ENCODE data around the gene ZMPSTE24.

Gene ZMPSTE24

DNA sequence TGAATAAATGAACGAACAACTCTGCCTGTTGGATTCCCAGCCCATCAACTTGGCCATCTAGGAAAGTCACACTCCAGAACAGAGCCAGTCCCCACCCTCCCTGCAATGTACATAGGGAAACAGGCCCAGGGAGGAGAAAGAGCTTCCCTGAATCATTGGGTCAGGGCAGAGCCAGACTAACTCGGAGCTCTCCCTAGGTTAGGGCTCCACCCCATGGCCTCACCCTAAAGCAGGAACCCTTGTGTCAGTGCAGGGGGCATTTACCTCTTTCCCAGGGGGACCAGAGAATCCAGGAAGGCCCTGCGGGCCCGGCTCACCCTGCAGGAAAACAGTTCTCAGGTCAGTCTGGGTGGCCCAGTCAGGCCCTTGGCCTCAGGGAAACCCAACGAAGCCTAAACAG lies 47.4 kb downstream of the ZMPSTE24 start:
- DNase-seq (ENCODE audit: low spot score) = no peak

DNA sequence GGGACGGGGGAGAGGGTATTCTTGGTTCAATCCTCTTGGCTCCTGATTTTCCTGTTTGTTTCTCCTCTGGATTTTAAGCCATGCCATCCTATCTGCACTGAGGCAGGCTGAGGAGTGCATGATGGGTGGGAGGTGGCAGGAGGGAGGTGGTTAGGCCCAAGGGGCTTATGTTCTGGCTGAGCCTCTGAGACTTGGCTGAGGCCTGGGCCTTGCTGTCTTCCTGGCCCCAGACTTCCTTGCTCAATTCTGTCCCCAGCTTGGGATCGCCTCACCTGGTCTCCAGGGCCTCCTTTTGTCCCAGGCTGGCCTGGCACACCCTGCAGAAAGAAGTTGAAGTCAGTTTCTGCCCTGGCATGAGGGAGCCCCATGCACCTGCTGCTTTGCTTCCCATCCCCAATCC lies 47.8 kb downstream of the ZMPSTE24 start:
- DNase-seq (ENCODE audit: low spot score) = no peak

DNA sequence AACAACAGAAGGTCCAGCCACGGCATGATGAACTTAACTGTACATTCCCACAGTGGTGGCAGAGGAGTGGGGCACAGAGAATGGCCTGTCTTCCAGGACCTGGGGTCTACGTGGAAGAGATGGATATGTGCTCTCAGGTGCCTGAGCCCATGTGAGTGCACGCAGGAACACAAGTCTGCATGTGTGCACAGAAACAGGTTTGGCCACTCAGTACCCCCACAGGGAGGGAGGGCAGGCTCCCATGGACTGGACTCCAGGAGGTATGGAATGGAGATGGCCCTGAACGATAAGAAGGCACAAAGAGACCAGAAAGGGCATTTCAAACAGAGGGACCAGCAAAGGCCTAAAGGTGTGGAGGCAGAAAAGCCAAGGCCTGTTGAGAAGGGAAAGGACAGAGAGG lies 48.3 kb downstream of the ZMPSTE24 start:
- DNase-seq (ENCODE audit: low spot score) = no peak

DNA sequence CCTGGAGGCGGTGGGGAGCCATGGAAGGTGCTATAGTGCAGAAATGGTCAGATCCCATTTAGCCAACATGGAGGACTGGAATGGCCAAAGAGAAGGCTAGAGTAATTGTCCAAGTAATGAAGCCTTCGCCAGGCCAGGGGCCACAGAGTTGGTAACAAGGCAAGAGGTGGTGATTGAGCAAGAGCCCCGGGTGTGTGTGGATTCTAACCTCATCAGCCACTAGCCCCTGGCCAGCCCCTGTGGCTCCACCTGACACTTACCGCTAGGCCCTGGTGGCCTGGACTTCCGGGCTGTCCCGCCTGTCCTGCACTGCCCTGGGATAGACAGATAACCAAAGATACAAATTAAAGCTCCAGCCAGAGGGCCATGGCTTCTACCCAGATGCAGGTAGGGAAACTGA lies 49.1 kb downstream of the ZMPSTE24 start:
- DNase-seq (ENCODE audit: low spot score) = no peak

DNA sequence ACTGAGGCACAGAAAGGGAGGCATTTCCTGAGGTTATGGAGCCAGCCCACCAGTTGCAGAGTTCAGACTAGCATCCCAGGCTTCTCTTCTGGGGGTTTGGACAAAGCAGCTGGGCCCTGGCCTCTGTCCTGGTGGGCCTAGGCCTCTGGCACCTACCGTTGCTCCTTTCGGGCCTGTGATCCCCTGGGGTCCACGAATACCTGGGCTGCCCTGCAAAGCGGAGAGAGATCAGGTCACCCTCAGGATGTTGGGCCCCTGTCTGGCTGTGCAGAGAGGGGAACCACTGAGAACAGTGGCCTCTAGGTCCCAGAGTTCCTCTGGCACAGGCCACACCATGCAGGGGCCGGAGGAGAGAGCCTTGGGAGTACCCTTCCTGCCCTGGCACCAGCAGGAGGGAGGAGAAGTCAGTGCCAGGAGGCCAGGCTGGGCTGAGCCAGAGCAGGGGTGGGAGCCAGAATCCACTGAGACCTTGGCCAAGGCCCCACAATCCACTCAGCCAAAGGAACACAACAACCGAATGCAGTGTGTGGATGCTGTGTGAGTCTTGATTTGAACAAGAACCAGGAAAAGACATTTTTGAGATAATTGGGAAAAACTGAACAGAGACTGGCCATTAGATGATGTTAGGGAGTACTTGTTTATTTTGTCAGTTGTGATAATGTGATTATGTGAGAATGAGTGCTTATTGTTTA lies 50.1 kb downstream of the ZMPSTE24 start:
- DNase-seq (ENCODE audit: low spot score) = no peak

DNA sequence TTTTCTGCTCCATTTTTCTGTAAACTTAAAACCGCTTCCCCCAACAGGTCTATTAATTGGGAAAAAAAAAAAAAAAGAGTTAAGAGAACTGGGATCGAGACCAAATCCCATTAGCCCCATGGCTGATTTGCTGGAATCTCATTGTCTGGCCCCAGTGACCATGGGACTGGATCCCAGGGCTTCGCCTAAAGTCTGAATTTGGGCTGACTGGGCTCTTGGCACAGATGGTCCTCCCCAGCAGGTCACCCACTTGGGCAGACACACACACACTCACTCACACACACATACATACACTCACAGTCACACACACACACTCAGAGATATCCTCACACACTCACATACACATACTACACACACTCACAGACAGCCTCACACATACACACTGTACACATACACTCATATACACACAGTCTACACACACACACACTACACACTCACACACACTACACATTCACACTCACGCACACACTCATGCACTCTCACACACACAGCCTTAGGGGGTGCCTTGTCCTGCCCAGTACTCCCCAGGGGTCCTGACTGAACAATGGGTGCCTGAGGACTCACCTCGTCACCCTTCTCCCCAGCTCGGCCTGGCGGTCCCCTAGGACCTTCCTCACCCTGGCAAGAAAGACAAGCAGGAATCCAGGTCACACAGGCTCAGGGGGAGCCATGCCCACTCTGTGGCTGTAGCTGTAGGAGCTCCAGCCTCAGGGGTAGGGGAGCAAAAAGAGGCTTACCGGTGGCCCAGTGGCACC lies 51.5 kb downstream of the ZMPSTE24 start:
- no peak for DNase-seq (ENCODE audit: low spot score)

DNA sequence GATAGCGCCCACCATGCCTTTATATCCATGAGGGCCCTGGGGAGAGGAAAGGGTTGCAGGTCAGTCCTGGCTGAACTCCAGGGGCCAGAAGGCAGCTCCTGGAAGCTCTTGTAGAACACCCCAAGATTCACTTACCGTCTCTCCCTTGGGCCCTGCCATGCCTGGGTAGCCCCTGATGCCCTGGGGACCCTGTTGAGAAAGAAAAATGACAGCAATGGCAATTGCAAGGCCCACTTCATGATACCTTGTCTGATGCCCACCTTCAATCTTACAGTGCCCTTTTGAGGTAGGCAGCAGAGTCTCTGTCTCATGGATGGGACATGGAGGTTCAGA lies 52.1 kb downstream of the ZMPSTE24 start:
- no peak for DNase-seq (ENCODE audit: low spot score)

DNA sequence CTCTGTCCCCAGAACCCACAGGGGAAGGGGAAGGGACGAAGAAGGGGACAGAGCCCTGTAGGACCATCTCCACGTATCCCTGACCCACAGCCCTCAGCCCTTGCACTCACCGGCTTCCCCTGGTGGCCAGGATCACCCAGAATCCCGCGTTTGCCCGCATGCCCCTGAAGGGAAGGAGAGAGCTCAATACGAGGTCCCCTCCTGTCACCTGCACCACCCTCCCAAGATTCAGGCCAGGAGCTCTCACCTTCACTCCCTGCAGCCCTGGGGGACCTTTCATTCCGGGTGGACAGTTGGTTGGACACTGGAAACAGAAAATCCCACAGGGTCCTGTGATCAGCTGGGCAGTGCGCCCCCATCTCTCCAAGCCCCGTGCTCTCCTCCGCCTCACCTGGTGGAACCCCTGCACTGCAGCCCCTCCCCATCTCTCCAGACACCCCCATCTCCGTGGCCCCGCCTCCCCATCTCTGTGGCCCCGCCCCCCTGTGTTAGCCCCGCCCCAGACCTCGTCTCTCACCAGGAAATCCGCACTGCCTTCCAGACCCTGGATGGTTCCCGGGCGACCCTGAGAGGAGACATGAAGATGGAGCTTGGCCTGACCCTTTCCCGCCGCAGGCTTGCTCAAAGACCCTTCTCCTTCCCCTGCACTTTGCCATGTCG lies 53.1 kb downstream of the ZMPSTE24 start:
- DNase-seq (ENCODE audit: low spot score) = no peak

DNA sequence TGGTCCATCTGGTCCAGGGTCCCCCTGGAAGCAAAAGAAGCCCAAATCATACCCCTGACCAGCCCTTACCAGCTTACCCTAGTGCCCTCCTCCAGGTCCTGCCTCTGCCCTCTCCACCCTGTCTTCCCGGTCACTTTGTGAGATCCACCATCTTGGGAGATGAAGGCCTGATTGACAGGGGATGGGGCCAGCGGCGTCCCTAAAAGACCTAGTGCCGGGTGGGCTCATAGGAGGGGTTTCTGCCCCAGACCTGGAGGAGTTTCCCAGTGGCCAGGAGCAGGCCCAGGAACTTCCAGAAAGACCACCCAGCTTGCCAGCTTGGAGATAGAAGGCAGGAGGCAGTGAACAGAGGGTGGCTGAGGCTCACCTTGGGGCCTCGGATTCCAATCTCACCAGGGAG lies 53.7 kb downstream of the ZMPSTE24 start:
- no peak for DNase-seq (ENCODE audit: low spot score)

DNA sequence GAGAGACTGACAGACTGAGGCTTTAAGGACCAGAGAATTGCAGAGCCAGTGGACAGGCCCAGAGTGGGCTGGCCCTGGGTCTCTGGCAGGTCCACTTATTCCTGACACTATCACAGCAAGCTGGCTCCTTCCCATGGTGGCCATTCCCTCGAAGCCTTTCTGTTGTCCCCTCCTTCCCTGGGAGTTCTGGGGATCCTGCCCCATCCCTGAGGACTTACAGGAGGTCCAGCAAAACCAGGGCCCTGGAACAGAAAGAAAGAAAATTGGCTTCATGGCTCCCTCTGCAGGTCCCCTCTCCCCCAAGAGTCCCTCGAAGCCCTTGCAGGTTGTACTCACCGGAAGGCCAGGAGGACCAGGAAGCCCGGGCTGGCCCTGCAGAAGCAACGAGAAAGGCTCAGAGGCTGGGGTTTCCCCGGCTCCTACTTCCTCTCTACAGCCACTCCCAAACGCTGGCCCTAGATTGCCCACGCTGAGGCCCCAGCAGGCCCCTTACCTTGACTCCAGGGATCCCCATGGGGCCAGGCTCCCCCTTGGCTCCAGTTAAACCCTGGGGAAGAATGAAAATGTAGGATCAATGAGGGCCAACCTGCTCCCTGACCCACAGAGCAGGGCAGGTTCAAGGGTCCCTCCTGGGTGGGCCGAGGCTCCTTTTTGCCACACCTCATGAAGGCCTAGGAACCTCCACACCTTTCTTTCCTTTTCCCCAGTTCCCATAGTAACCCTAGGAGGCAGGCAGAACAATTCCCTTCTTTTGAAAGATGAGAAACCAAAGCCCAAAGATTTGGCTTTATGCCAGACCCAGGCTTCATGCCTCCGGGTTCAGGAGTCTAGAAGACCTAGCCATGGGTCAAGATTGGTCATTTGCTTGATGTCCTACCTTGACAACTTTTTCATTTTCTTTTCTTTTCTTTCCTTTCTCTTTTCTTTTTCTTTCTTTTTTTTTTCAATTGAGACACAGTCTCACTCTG lies 54.5 kb downstream of the ZMPSTE24 start:
- peak; percentile 68 for DNase-seq (ENCODE audit: low spot score)

DNA sequence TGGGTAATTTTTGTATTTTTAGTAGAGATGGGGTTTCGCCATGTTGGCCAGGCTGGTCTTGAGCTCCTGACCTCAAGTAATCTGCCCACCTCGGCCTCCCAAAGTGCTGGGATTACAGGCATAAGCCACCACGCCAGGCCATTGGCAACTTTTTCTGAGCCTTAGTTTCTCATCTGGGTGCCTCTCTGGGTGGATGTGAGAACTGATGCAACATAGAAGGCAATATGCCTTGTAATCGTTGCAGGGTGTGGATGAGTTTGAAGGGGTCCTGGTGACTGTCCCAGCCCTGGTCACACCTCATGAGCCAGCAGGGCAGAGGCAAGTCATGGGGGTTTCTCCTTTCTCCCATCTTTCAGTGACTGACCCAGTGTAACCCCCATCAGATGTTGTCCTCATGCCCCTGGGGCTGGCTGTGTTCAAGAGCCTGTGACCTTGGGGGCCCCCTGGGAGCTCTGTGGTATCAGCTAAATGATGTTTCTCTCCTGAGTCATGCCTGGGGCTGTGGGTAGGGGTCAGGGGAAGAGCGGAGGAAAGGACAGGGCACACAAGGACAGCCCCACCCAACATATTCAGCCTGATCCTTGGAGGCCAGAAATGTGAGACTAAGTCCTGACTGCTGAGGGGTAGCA lies 55.4 kb downstream of the ZMPSTE24 start:
- peak; percentile 68 for DNase-seq (ENCODE audit: low spot score)

DNA sequence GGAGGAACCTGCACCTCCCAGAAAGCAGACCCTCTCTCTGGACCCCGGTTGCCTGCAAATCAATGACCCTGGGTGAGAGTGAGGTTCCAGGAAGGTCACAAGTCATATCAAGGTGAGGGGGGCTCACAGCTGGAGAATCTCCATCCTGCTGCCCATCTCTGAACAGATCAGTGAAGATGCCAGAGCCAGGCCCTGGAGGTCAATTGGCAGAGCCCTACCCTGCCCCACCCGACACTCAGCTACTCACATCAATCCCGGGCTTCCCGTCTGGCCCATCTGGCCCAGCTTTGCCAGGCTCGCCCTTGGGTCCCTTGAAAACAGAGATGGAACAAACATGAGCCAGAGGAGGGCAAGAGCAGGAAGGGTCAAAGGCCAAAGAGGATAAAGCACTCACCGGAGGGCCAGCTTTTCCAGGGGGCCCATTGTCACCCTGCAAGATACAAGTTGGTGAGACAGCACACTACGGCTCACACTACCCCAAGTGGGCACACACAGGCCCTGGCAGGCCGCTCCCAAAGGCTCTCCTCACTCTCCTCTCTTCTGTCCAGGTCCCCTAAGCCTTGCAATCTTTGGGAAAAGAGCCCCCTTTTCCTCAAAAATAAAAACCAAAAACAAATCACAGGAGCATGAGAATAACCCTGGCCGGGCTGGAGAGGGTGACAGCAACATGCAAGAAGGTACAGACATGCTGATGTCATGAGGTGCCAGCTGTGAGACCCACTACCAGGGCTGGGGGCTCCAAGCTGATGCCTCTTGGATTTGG lies 56.1 kb downstream of the ZMPSTE24 start:
- DNase-seq (ENCODE audit: low spot score) = no peak

DNA sequence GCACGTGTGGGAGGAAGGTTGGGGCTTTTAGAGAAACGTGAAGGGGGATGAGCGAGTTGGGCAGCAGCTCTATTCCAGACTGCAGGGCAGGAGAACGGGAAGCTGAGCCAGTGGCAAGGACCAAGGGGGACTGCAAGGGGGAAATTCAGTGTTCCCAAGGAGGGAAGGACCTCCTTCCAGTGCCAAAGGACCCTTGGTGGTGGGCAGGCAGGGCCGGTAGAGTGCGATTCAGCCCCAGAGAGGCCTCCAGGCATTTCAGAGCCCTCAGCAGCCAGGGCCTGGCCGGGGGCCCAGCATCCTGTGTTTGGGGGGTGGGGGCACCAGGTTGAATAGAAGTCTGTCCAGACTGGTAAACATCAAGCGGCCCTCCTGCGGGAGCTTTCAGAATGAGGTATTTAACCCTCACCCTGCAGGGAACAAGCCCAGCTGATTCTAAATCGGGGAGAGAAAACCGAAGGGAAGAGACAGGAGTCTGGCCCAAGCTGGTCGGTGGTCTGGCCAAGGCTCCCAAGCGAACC lies 56.7 kb downstream of the ZMPSTE24 start:
- DNase-seq (ENCODE audit: low spot score) = no peak

DNA sequence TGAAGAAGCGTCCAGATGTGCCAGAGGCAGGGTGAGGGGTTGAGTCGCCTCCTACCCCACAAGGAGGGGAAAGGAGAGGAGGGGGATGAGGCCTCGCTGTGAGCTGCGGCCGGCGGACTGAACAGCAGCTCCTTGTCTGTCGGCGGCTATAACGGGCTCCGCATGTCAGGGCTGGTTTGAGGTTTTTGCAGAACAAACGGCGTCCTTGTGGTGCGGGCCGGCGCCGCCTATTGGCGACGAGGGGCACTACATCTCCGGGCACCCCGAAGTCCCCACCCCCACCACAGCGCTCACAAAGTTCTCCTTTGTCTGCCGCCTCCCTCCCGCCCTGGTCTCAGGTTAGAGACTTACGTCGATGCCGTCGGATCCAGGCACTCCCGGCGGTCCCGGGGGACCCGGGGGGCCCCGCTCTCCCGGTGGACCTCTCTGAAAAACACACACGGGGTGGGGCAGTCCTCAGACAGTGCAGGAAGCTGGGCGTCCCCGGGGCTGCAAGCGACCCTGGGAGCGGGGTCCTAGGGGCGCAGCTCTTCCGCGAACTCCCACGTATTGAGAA lies 57.3 kb downstream of the ZMPSTE24 start:
- DNase-seq (ENCODE audit: low spot score) = peak; percentile 87

DNA sequence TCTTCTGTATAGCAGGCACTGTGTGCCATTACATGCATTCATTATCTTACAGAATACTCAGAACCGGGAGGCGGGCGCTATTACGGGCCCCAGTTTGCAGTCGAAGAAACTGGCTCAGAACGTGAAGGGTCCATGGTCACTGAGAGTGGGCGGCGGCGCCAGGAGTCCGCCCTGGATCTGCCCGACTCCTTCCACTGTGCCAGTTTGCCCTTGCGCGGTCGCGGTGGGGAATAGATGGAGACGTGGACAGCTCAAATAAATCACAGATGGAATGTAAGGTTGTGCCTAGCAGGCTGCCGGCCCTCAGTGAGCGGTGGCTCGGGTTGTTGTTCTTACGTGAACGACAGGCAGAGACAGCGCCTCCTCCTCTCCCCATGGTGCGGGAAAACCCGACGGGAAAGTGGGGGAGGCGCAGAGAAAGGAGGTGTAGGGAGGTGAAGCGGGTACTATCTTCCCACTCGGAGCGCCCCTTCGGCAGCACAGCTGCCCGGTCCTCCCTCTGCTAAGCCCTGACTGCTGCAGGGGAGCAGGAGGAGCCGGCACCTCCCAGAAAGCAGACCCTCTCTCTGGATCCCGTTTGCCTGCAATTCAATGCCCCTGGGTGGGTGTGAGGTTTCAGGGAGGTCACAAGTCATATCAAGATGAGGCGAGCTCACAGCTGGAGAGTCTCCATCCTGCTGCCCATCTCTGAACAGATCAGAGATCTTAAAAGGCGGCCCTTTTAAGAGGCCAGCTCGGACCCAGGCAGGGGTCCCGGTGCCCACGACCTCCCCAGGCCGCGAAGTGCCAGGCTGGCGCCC lies 58.0 kb downstream of the ZMPSTE24 start:
- peak; percentile 47 for DNase-seq (ENCODE audit: low spot score)

DNA sequence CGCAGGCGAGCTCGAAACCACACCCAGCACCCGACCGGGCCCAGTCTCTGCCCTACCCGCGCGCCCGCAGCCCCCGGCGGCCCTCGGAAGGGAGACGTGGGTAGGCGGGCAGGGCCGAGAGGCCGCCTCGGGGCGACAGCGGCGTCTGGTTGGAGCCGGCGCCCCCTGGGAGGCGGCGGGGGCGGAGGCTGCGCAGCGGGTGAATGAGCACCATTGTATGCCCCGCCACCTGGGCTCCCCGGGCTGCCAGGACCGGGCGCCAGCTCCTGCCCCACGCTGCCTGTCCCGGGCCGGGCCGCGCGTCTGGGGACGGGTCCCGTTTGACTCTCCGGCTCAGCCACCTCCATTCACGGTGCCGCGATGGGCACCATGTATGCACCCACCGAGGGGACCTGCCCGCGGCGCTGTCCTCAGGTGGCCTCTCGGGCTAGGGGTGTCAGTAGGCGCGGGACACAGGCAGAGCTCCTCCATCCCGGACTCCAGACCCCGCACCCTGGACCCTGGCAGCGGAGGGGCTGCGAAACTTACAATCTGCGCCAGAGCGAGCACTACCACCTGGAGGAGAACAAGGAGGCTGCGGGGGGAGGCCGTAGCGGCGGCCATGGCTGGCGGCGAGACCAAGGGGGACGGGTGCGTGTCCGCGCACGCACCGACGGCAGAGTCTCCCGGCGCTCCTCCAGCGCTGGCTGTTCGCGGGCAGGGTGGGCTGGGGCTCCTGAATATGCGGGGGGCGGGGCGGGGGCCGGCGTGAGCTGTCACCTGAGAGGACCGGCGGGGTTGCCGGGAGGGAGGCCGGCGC lies 58.8 kb downstream of the ZMPSTE24 start, which contains the start of gene COL9A2:
Gene COL9A2 (minus strand): TSS at position 692 of the 799 bp plus-strand sequence. CDS start 89 bp downstream, at position 603.
- DNase-seq (ENCODE audit: low spot score) = peak; percentile 90

DNA sequence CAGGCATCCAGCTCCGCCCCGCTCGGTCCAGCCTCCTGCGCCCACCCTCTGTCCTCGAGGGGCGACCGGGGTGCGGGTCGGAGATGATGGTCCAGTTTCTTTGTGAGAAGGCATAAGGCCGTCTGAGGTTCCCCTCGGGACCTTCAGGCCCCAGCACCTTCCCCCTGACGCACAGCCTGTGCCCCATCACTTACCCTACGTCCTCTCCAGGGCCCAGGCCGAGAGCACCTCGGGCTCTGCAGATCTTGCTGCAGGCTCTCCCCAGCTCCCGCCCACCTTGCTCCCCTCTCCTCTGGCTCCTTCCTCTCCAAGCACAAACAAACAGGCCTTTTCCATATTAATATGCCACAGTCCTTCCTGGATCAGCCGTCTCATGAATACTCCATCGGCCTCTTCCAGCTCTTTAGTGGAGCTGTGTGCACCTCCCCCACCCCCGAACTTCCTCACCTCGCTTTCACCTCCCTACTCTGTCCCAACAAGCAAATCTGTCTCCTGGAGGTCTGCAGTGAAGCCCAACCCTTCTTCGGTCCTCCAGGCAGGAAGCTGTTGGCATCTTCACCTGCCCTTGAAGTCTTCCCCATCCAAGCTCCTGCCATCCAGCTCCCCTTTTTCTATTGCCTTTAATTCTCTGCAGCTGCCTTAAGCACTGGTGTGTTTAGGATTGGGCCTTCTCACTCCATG lies 59.5 kb downstream of the ZMPSTE24 start:
- peak; percentile 48 for DNase-seq (ENCODE audit: low spot score)

DNA sequence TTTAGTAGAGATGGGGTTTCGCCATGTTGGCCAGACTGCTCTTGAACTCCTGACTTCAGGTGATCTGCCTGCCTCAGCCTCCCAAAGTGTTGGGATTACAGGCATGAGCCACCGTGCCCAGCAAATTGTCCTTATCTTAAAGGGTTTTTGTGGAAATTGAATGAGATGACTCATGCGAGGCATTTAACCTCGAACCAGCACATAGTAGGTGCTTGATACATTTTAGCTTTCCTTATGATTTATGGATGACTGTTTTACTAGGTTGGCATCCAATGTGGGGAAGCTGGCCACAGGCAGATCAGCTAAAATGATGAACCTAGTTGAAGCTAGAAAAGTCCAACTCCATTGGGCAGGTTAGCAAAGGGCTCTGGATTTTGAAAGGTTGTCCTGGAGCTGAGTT lies 60.4 kb downstream of the ZMPSTE24 start:
- DNase-seq (ENCODE audit: low spot score) = no peak
